ENCODE results near the gene WDR70.

- no peak for TF ChIP-seq CTCF (IDR thresholded peaks at IDR 0.05; ENCODE audit: extremely low read depth in 1 of 2, insufficient read depth in 1 of 2, low read depth in 1 of 2, low read length in 2 of 2)
- TF ChIP-seq POLR2A (IDR thresholded peaks at IDR 0.05; ENCODE audit: low read depth, low read length) = no peak
- no peak for TF ChIP-seq POLR2AphosphoS5 (IDR thresholded peaks at IDR 0.05; ENCODE audit: insufficient read depth, low read depth, low read length)
- no peak for TF ChIP-seq JUN (IDR thresholded peaks at IDR 0.05; ENCODE audit: borderline replicate concordance, insufficient read depth, insufficient read length, low read depth)
- TF ChIP-seq MYC (IDR thresholded peaks at IDR 0.05; ENCODE audit: low read depth, low read length) = no peak
- no peak for TF ChIP-seq EZH2 (IDR thresholded peaks at IDR 0.05; ENCODE audit: borderline replicate concordance, low read depth, low read length, severe bottlenecking)
- TF ChIP-seq MAX (IDR thresholded peaks at IDR 0.05; ENCODE audit: insufficient read depth, insufficient read length) = no peak
Observed at GRCh38 chr5:37567566-37567965, 188.4 kb downstream of the WDR70 start.
